AML-193 (cell line): ENCODE data around the gene EPHB1.
"Not testable (repeated sequence)": the region's sequence is repeated elsewhere in the genome, so short reads cannot be mapped to it uniquely, and the experiment has no call there.

Experiments
- DNase-seq, 2 experiments: peaks; one replicate each; lab custom pipeline; 2025; lab: John Stamatoyannopoulos, UW

Gene EPHB1

DNA sequence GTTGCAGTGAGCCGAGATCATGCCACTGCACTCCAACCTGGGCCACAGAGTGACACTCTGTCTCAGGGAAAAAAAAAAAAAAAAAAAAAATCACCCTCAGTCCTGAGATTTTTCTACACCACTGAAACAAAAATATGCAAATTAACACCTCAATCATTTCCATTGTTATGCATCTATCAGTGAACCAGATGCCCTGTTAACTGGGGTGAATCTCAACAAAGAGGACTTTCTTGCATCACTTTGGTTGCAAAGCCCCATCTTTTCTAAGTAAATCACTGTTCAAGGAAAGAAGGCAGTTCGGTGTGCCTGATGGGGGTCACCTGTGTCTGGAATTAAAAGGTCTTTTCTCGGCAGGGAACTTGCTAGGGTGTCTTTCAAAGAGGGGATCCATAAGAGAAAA lies 421.6 kb downstream of the EPHB1 start:
- DNase-seq, result no peak

DNA sequence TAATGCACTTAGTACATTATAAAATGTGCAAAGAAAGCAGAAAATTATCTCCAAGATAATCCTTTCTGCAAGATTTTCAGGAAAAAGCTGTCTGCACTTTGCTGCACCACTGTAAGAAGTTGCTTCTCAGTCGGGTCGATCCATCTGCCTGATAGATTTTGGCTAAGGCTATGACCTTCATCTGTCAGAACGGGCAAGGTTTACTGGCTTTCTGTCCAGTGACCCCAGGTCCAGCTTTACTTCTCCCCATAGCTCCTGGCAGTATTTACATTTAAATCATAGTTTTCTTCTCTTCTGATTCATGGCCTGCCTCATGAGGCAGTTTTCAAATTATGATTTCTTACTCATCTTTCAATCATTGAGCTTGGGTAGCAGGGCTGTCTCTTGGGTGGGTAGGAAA lies 422.7 kb downstream of the EPHB1 start:
- no peak for DNase-seq

DNA sequence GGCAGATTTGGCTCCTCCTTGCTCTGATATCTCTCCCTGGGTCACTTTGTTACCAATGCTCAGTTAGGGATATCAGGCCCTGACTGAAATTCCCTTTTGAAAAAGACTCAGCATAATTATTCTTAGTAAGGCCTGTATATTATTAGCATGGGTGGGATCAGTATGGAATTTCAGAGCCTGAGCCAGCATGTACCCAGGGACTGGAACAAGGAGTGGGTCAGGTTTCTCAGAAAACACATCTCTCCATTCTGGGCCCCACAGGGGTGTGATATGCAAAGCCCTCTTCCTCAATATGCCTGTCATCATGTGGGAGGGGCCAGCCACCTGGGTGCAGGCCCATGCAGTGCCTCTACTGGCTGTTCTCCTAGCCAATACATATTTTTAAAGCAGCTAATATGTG lies 423.2 kb downstream of the EPHB1 start:
- DNase-seq, result no peak

DNA sequence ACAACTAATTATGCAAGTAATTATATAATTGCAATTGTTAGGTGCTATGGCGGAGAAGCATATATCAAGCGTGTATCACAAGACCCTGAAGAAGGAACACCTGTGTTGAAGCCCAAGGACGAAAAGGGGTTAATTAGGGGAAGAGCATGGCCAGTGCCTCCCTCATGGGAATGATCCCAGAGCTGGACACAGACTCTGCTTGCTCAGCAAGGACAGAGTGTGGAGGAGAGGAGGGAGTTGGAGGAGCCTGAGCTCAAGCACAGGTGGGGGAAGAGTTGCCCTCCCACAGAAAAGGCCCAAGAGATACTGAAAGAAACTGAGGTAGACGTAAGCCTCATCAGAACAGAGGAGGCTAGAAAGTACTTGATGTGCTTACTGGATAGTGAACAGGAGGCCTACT lies 423.7 kb downstream of the EPHB1 start:
- DNase-seq, result no peak

DNA sequence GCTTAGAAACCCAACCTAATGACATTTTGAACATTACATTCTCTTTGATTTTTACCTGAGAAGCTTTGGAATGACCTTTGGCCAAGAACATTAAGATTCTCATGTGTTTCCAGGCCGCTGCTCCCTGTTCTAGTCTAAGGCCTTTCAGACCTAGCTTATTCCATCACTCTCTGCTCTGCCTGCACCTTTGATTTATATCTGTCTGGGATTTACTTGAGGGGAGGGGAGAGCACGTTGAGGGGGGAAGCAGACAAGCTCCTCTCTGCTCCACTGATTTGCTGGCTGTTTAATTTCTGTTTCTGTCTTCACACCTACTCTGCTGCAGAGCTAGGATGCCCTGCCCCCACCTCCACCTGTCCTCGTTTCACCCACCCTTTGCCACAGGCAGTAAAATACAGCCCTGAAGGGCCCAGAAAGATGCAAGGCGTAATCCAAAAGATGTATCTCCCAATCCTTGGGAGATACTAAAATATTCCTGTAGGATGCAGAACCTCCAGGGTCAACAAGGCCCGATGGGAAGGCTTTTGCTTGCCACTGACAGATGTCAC lies 429.8 kb downstream of the EPHB1 start:
- DNase-seq, result no peak

DNA sequence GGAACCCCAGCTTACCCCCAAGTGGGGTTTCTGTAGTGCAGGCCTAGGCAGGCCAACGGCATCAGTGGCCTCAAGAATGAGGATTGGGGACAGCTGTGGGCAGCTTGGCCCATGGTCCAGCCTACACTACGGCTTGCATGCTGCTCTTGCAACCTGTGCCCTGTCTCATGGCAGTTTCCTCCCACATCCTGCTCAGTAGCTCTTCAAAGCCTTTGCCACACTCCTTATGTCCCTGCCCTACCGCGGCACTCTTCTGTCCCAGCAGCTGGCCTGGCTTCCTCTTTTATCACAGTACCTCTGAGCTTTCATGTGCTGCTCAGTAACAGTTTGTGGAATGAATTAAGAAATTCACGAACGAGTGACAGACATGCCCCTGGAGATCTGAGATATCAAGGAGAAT lies 431.0 kb downstream of the EPHB1 start:
- DNase-seq, result no peak

DNA sequence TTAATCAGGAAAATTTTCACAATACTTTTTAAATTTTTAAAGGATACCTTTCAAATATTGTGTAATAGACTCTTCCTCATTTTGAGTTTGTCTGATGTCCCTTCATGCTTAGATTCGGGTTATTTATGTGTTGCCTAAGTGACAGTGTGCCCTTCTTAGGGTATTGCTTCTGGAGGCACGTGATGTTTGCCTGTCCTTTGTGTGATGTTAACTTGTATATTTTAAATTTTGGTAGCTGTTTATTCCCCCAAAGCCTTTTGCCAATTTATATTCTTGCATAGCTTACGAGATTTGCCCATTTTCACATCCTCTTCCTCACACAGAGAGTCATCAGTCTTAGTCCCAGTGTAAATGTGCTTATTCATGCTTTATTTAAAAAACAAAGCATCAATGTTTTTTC lies 433.1 kb downstream of the EPHB1 start:
- no peak for DNase-seq

DNA sequence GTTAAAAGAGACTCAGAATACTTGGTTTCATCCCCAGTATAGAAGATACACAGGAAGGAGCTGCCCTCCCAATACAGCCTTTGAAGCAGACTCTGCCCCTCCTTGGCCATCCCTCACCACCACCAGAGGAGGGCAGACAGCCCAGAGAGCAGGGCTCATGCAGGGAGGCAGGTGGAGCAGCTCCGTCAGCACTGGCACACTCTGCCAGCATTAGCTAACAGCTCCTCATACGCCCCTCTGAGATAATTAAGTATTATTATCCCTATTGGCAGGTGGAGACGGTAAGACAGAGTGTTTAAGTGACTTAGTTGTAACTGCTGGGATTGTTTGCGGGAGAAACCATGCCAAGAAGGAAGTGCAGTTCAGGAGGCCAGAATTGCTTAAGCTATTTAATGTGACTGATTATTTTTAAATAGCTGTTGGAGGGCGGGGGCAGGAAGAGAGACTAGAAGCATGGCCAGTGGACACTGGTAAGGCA lies 434.0 kb downstream of the EPHB1 start:
- no peak for DNase-seq

DNA sequence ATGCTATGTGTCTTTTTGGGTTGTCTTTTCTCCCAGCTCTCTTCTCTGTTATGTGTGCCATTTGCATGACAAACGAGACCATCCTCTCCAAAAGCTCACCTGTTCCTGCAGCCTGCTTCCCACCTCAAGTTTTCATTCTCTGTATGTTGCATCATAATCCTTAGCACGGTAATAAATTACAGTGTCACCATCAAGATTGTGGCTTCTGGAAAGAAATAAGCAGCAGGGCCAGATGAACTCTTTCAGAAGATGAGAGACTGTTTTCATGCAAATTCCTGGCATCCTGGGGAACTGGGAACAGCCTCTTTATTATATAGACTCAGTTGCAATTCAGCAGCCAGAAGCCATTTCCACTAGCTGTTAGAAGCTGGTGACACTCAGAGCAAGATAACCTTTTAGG lies 436.7 kb downstream of the EPHB1 start:
- DNase-seq, result no peak

DNA sequence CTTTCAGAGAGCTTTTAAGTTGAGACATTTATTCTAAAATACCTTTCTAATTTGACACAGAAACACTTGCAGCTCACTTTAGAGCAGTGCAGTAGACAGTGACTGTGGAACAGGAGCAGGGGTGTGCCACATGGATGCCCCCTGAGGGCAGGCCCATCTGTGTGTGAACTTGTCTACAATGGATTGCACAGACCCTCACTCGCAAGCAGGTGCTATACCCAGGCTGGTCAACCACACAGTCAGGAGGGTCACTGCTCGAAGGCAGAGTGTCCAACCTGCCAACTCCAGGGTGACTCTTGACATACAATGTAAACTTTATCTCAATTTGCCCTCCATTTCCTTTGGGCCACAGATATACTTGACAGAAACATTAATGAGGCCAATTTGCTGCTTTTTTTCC lies 437.2 kb downstream of the EPHB1 start:
- no peak for DNase-seq

DNA sequence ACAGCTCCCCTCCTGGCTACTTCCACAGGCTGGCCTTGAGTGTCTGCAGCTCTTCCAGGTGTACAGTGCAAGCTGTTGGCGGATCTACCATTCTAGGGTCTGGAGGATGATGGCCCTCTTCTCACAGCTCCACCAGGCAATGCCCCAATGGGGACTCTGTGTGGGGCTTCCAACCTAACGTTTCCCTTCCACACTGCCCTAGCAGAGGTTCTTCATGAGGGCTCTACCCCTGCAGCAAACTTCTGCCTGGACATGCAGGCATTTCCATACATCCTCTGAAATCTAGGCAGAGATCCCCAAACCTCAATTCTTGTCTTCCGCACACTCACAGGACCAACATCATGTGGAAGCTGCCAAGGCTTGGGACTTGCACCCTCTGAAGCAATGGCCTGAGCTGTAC lies 438.4 kb downstream of the EPHB1 start:
- not testable (repeated sequence) for DNase-seq

DNA sequence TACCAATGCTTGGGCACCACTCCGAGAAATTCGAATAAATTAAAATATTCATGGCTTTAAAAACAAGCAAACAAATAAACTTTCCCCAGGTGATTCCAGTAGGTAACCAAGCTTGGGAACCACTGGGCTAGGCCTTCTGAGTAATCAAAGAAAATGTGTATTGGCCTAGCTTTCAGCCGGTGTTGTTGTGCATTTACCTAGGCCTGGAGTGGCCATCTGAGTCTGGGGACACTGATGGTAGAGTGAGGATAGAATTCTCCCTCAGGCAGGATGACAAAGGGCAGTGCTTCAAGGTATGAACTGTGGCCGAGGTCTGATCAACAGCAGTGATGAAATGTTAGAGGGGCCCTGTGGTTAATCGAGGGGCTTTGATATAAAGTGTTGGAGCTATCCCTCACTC lies 440.5 kb downstream of the EPHB1 start:
- no peak for DNase-seq

DNA sequence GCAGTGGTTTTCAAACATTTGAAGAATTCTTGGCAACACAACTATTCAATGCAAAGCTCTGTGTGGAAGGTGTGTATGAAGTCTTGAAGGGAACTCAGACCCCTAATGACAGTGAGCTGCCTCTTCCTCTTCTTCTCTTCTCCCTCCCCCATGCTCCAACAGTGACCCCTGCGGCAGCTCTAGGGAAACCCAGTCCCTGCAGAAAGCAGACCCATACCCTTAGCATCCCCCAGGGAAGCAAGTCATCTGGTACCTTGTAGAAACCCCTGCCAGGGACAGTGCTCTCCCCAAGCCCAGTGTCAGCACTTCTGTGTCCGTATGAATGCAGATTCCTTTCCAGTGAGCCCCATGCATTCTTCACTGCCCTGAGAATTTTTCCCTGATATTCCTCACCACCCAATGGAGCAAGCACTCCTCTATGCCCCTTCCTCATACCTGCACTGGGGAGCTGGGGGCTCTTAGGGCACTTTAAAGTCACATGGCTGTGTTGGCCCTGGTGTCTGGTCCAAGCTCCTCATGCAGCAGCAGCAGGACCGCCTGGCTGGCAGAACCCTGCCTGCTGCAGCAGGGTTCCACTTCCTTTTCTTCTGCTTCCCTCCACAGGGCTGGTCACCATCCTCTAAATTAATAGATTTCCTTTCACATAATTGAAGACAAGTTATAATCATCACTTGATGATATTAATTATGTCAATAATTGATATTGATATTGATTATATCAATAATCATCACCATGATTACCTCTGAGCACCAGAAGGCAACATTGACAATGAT lies 442.5 kb downstream of the EPHB1 start:
- no peak for DNase-seq

DNA sequence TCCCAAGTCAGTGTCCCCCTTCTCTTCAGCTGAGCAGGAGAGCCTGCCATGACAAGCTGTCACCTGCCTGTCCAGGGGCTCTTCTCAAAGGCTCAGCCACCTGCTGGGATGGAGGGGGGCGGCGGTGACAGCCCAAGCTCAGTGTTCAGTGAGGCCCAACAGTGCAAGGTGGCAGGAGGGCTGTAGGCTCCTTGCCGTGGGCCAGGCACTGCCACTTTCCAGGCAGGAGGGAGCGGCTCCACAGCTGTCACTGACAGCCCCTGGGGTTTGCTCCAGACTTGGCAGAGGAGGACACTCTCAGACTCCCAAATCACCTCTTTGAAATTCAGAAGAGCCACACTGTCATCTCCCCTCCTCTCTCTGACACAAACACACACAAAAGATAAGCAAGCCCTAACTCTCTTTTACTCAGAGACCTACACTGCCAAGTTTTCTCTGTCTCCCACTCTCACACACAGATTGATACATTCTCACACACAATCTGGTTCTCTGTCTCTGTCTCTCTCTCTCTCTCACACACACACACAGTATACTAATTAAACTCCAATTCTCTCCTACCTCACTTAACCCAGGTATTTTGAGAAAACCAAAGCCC lies 443.3 kb downstream of the EPHB1 start:
- DNase-seq, result no peak

DNA sequence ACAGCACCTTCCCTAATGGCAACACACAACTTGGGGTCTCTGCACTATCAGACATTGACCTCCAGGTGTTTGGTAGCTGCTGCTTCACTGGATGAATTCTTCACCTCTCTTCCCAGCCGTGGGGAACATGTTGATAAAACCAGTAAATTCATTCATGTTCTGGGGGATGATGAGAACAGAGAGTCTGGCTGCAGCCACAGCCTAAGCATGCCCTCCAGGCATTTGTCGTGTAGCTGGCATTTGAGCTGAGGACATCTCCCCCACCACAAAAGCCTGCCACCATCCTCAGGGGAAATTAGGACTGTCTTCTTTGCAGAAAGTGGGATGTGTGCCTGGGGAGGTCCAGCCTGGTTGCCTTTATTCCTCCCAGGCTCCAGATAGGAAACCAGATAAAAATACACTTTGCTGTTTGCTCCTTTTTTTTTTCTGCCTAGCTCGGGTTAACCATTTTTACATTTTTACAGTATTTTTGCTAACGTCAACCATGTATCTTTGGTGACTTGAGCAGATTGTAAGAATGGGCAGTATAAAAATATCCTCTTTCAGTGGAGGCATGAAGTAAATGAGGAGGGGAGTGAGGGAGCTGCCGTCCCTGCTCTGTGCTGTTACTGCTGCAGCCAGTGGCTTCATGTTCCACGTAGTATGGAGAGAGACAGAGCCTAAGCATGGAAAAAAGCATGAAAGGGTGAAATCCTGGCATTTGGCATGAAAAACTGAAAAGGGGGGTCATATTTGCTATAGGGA lies 444.0 kb downstream of the EPHB1 start:
- DNase-seq, result no peak

DNA sequence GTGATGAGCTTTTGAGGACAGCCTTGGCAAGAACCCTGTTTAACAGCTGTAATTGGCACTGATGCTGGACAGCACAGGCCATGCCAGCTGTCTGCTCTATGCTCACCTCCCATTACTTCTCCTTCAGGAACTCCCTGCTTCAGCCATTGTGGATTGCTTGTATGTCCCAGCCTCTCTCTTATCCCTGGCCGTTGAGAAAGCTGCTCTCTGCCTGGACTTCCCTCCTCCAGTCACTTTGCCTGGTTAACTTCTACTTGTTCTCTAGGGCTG lies 444.5 kb downstream of the EPHB1 start:
- DNase-seq, result no peak

DNA sequence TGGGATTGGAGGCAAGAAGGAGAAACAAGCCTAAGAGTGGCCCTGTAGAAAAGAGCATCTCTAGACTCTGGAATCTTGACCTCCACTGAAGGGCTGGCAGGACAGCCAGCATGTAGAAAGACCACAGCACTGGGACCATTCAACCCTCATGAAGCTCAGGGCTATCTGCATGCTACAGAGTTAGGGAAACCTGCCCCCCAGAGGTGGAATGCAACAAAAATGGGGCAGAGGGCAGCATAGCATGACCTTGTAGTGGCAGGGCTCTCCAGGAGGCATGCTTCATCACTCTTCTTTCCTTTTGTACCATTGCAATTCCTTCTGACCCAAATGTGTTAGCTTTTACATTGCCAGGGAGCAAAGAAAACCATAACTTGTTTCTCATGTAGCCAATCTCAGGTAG lies 445.4 kb downstream of the EPHB1 start:
- no peak for DNase-seq

DNA sequence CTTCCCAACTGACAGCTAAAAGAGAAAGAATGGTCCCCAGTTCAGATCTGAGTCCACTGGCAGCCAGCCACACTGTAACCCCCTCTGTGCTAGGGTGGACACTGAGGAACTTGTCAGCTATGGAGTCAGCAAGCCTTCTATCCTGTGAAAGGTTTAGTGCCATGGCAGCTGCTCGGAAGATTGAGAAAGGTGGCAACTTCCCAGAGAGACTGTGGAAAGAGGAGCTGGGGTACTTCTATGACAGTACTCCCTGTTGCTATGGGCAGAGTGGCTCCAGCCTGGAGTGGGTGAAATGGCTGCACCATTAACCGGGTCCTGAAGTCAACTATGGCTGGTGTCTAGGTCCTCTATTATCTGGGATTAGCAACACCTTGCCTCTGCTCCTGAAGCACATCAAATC lies 447.2 kb downstream of the EPHB1 start:
- no peak for DNase-seq

DNA sequence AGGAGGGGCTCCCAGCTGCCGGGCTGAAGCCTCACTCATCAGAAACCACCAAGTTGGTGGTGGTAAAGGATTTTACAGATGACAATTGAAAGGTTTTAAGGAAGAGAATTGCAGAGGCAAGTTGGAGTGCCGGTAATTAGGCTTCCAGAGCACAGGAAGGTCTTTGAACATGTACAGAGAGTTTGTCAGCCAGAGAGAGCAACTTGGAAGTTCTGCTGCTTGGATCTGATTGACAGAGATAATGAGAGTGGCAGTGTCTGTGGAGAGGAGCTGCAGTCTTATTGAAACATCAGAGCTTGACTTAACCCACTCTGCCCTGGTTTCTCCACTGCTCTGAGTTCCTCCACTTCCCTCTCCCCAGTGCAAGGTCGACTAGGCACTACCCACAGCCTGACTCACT lies 448.6 kb downstream of the EPHB1 start:
- no peak for DNase-seq

DNA sequence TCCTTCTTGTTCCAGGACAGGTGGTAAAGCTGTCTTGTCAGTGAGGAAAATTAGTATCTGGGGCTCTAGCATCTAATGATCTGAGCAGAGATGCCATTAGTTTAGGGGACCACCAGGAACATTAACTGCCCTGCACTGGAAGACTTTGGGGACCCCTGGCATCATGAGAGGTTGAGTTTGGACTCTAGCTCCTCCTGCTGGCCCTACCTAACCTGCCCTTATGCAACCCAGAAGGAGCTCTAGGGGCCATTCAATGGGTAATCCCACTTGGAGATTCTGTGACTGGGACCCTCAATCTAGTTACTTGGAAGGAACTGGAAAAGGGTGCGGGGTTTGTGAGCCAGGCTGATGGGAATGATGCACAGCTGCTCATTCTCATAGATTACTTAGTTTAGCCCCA lies 451.0 kb downstream of the EPHB1 start:
- DNase-seq, result no peak

DNA sequence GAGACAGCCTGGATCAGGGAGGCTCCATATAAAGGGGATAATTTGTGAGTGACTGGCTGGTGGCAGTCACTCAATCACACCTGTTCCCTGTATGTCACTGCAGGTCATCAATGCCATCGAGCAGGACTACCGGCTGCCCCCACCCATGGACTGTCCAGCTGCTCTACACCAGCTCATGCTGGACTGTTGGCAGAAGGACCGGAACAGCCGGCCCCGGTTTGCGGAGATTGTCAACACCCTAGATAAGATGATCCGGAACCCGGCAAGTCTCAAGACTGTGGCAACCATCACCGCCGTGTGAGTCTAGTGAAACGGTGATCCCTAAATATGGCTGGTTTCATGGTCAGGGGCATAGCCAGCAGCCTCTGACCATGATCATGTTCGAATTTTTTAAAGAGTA lies 453.2 kb downstream of the EPHB1 start:
- DNase-seq, result no peak

DNA sequence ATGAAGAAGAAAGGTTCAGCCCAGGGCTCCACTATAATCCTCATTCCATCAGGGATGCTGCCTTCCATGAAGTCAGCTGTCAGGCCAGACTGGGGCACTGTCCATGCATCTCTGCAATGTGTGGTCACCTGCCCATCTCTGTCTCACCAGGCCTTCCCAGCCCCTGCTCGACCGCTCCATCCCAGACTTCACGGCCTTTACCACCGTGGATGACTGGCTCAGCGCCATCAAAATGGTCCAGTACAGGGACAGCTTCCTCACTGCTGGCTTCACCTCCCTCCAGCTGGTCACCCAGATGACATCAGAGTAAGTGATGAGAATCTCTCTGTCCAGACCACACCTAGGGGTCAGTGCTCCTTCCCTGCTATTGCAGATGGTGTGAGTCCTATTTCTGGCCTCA lies 454.1 kb downstream of the EPHB1 start:
- DNase-seq, result no peak

DNA sequence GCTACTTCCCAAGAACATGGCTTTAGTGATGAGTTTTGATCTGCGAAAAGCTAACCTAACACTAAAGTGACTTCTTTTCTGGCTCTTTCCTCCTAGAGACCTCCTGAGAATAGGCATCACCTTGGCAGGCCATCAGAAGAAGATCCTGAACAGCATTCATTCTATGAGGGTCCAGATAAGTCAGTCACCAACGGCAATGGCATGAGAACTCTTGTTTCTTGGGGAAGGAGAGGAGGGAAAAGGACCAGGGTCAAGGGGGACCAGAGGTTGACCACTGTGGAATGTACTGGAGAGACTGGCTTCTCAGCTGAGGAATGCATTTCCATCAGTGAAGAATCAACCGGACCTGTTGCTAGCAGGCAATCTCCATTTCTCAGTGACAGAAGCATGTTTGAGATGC lies 463.9 kb downstream of the EPHB1 start:
- no peak for DNase-seq
